Liver (tissue), 3 donors: ENCODE measurements around the gene SLC14A1.

ENCODE experiments used
- CTCF ChIP-seq: fragments of 150-350 bp; IDR thresholded peaks from 2 replicates; pipeline ENCODE4 v1.5.1; 2017; ENCODE audit warnings: improper control_type of control experiment, low read depth, low read length; ENCODE audit not compliant: missing input control
- EGR1 ChIP-seq, 2 donors: IDR thresholded peaks; 2 replicates each; pipeline ENCODE4 v1.6.1; 2016 to 2018; ENCODE audit warnings: antibody characterized with exemption in 2 of 2, low read depth in 2 of 2
- RAD21 ChIP-seq, 2 donors: IDR thresholded peaks; 2 replicates each; pipeline ENCODE4 v1.6.1; 2016; ENCODE audit warnings: antibody characterized with exemption in 2 of 2, mild to moderate bottlenecking in 2 of 2
- donor health status: healthy.
- donor health status: healthy.

GRCh38 chr18:45689396-45689795 is 34.6 kb upstream of the SLC14A1 start:
- no peak for TF ChIP-seq EGR1 (IDR thresholded peaks at IDR 0.05; ENCODE audit: low read depth in 2 of 2)
- TF ChIP-seq CTCF: no peak
- TF ChIP-seq RAD21 (IDR thresholded peaks at IDR 0.05): no peak
